IPS-NIHi7 (cell line): Measurements from ENCODE around the gene ABCC11.
"Not testable (repeated sequence)": the region's sequence is repeated elsewhere in the genome, so short reads cannot be mapped to it uniquely, and the experiment has no call there.

ENCODE experiments used
- DNase-seq: peaks from one replicate; pipeline ENCODE4 v3.0.0; 2012; ENCODE audit warnings: mixed read lengths; ENCODE audit errors: extremely low spot score

ABCC11 gene

DNA sequence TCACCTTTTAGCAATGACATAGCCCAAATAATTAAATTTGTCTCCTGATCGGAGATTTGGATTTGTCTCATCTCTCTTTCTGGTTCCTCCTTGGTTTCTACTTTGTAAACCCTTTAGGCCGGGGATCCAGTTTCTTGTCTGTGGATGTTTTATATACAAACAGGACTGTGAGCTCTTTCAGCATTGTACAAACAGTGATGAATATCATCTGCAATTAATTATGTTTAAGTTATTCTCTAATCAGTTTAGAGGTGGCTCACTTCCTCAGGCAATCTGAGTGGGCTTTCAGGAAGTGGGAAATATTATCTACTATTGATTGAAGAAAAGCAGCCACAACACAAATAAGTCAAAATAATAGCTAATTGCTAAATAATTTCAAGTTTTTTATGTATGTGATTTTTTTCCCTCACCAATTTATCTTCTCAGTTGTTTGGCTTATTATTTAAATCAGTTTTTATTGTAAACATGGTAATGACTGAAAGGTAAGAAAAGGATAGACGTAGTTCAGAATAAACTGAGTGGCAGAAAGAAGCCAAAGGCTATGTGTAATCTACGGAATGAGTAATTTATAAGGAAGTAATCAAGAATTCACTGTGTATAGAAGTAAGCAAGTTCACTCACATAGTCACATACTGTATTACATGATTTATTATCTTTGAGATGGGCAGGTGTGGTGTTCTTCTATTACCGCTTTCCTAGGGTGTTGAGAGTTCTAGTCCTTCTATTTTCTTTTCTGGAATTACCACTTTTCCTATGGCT is 3.4 kb upstream of the ABCC11 start:
- DNase-seq = no peak

DNA sequence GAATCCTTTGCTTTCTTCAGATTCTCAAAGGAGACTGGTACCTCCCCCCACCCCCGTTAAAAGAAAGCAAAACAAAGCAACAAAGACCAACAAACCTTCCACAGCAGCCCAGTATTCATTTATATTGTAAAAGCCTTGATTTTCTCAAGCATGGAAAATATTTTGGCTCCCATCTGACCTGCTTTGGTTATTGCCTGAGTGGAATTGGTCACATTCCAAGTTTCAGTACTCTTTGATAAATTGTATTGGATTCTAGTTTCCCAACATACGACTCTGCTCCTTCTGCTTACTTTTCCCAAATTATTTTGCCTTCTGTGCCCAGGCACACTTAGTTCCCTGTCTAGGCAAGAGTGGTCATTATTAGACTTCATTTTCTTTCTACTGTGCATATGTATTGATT is 1.3 kb downstream of the ABCC11 start:
- DNase-seq = no peak

DNA sequence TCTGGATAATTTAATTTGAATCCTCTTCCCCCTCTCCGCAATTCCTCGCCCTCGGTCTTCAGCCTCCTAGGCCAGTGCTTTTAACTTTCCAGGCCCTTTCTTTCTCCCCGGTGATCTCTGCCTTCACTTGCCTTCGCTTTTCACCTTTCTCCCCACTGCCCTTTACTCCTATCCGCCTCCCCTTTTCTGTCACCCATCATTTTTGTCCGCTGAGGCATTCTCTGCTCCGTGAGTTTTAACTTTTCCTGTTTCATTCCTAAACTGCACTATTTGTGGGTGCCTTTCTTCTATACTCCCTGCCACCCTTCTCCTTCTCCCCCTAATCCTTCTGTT is 2.5 kb downstream of the ABCC11 start:
- no peak for DNase-seq

DNA sequence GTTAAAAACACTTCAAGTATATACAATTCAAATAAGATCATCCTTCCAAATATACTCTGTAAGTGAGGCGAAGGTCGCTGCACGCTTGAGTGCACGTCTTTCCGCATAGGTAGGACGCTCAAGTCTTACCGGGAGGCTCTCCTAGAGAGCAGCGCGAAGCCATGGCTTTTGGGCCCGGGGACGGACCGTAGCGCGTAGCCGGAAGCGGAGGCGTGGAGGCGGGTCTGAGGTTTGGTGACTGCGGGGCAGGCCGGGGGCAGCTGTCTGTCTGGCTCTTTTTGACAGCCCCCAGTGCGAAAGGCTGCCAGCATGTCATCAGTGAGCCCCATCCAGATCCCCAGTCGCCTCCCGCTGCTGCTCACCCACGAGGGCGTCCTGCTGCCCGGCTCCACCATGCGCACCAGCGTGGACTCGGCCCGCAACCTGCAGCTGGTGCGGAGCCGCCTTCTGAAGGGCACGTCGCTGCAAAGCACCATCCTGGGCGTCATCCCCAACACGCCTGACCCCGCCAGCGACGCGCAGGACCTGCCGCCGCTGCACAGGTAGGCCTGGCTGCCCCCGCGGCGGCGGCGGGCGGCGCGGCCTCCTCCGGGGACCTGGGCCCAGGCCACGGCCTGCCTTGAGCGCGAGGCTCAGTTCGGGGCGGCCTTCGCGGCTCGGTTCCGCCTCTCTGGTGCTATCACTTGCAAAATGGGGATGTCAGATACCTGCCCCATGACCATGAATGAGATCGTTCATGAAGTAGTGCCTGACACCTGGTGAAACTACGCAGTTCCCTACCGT is 3.1 kb downstream of the ABCC11 start, which contains the start of gene LONP2:
LONP2 (plus strand) TSS at position 221 of the 783 bp plus-strand sequence; CDS start at position 310, 89 bp downstream.
- DNase-seq = peak; percentile 90

DNA sequence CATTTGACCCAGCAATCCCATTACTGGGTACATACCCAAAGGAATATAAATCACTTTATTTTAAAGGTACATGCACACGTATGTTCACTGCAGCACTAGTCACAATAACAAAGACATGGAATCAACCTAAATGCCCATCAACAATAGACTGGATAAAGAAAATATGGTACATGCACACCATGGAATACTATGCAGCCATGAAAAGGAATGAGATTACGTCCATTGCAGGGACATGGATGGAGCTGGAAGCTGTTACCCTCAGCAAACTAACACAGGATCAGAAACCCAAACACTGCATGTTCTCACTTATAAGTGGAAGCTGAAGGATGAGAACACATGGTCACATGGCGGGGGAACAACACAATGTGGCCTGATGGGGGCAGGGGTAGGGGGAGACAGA is 7.2 kb downstream of the ABCC11 start:
- DNase-seq = not testable (repeated sequence)

DNA sequence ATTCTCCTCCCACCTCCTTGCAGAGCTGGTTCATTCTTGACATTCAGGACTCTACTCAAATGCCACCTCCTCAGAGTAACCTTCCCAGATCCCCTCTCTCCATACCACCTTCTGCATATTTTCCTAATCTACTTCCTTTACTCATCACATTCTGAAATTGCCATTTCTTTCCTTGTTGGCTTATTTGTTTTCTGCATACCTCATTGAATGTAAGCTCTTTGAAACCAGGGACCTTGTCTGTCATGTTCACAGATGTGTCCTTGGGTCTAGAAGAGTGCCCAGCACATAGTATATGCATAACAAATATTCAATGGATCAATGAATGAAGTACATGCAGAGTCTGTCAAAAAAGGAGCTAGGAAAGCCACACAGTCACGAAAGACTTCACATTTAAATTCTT is 11.1 kb downstream of the ABCC11 start:
- no peak for DNase-seq

DNA sequence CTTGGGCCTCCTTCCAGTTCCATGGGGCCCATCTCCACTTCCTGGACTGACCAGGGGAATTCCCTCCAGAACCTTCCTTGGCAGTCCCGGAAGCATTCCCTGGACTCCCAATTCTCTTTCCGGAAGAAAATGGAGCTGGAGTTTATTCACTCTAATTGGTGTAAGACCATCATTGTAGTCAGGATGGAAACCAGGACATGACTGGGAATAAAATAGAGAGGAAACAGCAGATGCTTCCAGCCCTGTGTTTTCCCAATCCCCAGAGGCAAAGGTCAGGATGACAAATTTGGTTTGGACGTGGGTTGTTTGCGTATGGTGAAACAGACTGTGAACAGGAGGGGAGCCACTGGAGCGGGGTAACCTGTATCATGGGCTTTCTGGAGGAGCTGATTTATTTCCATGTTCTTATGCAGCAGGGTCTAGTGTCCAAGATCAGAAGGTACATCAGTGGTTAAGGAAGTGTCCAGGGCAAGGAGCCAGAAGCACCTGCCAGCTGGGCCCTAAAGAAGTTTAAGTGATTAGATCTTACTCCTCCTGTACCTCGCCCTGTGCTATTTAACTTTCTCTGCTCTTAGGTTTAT is 11.7 kb downstream of the ABCC11 start:
- no peak for DNase-seq

DNA sequence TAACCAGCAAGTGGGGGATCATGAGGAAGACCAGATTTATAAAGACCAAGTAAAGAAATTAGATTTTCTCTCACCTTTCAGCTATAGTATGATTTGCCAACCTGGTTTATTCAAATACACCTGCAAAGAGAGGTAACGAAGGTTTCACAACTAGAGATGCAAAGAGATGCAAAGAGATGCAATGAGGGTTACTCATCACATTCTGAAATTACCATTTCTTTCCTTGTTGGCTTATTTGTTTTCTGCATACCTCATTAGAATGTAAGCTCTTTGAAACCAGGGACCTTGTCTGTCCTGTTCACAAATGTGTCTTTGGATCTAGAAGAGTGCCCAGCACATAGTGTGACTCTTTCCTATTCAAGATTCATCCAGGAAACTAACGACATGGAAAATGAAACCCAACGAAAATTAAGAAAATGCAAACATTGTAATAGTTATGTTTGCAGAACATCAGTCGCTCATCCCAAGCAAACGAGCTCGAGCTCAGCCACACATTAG is 12.2 kb downstream of the ABCC11 start:
- no peak for DNase-seq

DNA sequence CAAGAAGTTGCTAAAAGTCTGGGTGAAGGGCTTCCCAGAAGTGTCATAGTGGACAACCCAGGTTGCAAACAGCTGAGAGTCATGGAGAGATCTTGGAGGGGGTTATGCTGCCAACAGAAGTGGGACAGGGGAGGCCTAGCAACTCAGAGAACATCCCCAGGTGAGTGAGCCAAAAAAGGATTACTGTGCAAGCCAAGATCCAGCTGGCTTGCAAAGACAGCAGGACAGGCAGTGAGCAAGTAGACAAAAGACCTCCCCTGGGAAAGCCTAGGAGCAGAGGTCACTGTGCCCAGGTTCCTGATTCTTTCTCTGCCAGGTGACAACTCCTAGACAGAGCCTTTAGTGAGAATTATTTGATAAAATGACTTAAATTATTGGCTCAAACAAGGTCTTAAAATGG is 12.7 kb downstream of the ABCC11 start:
- DNase-seq = no peak

DNA sequence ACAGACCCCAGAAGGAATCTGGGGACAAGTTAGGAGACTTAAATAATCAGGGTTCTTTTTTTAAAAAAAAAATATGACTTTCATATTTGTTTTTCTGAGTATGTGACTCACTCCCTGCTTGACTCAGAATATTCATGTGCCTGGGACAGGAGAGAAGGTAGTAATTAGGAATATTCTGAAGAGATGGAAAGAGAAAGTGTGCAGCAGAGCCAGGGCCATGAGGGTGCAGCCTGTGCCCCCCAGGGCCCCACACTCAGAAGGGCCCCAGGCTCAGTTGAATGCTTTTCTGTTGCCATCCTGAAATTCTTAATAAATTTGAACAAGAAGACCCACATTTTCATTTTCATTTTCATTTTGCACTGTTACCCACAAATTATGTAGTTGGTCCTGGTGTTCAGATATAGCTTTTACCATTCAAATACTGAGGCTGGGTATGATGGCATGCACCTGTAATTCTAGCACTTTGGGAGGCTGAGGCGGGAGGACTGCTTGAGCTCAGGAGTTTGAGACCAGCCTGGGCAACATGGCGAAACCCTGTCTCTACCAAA is 14.8 kb downstream of the ABCC11 start:
- no peak for DNase-seq

DNA sequence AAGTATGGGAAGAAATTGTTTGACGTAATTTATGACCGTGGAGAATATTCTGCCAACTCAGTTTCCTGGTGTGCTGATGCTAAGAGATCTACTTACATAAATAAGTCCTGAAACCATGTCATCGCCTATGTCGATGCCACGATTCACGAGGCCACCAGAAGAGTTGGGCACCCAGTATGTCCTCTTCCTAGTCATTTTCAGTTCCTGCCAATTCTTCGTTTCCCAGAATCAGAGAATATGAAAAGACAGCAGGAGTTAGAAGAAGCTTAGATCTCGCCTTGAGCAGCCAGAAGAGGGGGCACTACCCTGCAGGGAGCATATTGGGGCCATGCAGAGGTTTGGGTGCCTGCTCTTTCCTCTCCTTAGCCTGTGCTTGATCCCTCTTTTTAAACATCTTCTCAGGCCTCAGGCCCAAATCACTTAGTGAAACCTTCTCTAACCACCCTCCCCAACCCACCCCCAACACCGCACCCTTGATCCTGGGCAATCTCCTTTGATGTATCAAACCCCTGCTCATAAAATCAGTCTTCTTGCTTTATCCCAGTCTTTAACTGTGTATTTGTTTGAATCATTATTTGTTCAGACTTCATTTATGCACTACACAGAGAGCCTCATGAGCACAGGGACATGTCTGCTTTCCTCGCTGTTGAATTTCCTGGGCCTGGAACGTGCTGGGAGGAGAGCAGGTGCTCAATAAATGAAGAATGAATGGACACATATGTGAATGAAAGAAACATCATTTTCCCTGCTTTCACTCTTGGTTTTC is 15.4 kb downstream of the ABCC11 start:
- DNase-seq = peak; percentile 70

DNA sequence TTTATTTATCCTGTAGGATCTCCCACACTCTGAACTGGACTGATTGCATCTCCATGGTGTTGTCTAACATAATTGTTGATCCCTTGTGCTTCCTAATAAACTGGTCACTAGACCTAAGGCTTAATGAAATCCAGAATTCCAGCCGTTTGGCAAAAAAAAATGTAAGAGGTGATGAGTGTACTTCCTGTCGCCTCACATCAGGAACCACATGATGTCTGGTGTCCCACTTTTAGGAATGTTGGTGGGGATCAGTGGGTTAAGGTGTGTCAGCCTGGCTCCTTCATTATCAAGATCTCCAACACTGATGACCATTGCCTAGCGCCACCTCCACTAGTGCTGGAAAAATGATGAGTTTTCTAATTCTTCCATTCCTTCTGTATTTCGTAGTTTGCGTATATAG is 21.9 kb downstream of the ABCC11 start:
- DNase-seq = no peak

DNA sequence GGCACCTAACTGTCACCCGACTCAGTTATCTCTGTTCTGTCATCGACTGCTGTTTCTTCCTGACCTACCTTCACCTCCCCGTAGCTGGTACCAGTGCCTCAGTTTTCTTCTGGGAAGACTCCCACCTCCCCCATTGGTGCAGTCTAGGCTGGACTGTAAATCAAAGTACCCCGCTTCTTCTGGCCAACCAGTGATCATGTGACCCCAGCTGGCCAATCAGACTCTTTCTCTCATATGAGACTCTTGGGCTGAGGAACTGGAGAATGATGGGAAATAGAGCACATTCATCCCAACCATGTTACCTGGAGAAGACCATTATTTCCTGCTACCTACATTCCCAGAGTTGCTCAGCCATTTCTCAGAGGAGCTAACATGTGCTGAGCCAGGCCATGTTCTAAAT is 23.8 kb downstream of the ABCC11 start:
- DNase-seq = no peak

DNA sequence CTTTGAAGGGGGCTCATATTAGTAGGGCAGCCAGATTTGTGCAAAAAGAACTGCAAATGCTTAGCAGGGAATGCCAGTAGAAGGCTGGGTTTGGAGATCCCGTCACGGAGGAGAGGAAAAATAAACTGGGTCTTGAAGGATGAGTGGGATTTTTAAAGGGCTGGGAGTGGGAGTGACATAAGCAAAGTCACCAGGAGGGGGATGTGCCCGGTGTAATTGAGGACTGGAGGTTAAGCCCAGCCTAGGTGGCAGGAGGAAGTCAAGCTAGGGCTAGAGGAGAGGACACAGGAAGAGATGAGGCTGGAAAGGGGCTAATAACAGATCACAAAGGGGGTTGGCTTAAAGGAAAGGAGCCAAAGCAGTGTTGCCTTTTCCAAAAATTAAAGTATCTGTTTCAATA is 26.4 kb downstream of the ABCC11 start:
- no peak for DNase-seq

DNA sequence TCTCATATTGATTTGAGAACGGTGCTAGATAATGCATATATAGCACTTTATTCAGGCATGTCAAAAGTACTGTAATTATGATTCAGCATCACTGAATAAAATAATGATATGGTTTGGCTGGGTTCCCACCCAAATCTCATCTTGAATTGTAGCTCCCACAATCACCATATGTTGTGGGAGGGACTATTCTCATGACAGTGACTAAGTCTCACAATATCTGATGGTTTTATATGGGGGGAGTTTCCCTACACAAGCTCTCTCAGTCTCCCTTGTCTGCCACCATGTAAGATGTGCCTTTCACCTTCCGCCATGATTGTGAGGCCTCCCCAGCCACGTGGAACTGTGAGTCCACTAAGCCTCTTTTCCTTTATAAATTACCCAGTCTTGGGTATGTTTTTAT is 28.9 kb downstream of the ABCC11 start:
- no peak for DNase-seq

DNA sequence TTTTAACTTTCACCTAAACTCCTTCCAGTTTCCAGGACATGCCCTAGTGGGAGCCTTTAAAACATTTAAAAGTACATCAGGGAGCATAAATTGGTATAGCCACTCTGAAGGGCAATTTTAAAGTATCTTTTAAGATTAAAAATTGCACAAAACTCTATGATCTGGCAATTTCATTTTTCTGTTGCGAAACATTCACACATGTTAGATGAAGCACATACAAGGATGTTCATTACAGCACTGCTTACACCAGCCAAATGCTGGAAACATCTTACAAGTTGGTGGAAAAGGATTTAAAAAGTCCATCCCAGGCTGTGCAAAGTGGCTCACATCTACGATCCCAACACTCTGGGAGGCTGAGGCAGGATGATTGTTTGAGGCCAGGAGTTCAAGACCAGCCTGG is 29.6 kb downstream of the ABCC11 start:
- no peak for DNase-seq

DNA sequence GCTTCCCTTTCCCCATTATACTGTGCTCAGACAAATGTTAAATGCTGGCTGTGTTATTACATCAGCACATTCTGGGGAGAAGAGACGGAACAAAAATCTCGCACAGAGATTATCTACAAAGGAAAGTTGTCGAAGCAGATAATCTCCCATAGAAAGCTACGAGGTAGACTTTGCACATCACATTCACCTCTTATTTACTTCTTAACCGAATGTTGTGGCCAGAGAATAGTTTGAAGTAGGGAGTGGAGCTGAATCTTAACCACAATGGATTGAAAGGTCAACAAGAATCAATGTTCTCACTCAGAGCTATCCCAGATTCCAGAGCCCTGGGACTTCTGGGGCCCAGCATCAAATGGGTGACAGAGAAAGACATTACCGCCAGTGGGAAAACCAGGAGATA is 31.6 kb downstream of the ABCC11 start:
- no peak for DNase-seq

DNA sequence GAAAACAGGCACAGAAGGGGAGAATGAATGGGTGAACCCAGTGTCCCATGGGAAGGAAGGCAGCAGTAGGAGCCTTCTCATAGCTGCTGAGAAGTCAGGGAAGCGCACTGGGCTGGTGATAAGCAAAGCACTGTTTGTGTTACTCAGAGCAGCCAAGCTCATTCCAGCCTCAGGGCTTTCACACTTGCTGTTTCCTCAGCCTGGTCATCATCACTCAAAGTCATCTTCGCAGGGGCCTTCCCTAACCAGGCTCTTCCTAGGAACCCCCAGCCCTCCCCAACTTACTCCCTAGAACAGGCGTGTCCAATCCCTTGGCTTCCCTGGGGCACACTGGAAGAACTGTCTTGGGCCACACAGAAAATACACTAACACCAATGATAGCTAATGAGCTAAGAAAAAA is 35.3 kb downstream of the ABCC11 start:
- no peak for DNase-seq

DNA sequence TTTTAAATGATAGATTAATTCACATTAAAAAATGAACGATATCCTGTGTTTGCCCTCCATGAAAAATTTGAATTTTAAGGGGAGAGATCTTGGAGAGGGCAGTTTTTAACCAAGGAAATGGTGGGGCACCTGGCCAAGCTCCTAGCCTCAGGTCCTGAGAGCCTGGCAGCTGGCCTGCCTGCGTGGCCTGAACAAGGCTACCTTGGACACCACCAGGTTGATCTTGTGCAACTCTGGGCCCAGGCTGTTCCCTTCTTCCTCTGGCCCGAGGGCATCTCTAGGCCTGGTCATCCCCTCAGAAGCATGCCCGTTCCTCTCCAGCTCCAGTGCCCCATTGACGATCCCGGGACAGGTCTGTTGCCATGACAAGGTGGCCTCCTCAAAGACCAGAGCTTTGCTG is 36.6 kb downstream of the ABCC11 start:
- DNase-seq = no peak

DNA sequence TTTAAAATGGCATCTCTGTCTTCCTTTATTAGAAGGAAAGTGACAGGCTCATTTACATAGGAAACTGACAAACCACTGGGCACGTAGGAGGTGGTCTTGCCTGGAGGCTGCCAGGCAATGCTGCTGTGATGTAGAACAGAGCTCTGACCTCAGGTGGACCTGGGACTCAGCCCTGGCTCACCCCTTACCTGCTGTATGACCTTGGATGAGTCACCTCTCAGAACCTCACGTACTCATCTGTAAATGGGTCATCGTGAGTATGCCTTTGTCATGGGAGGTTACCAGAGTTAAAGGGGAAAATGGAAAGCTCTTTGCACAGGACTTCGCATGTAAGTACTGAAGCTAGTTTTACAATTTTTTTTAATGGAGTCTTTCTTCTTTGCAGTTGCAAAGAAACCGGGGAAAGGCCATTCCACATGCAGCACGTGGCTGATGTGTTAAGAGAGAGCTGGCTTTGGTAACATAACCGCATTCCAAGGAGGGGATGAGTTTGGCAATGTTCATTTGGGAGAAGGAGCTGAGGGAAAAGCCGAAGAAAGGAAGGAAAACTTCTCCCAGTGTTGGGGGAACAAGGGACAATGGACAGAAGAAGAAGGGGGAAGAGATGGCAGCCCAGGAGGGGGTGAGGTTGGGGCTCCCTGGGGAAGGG is 40.6 kb downstream of the ABCC11 start:
- no peak for DNase-seq

DNA sequence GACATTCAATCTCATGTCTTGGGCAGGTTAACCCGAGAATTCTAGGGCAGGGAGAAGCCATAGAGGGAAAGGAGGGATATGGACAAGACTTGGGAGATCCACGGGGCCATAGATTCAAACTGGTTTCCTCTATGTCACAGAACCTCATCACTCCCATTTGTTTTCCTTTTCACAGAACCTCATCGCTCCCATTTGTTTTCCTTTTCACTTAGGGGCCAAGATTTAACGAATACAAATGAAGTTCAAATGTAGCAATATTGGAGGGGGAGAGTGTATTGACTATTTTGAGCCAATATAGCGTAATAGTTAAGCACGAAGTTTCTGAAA is 42.6 kb downstream of the ABCC11 start:
- DNase-seq = no peak
